Measurements from ENCODE around the gene TNFRSF9.
"Not testable (repeated sequence)": the region's sequence is repeated elsewhere in the genome, so short reads cannot be mapped to it uniquely, and the experiment has no call there.

The TNFRSF9 gene

GRCh38 chr1:7921796-7922195 lies 18.8 kb downstream of the TNFRSF9 start:
- TF ChIP-seq, protein P1, sequence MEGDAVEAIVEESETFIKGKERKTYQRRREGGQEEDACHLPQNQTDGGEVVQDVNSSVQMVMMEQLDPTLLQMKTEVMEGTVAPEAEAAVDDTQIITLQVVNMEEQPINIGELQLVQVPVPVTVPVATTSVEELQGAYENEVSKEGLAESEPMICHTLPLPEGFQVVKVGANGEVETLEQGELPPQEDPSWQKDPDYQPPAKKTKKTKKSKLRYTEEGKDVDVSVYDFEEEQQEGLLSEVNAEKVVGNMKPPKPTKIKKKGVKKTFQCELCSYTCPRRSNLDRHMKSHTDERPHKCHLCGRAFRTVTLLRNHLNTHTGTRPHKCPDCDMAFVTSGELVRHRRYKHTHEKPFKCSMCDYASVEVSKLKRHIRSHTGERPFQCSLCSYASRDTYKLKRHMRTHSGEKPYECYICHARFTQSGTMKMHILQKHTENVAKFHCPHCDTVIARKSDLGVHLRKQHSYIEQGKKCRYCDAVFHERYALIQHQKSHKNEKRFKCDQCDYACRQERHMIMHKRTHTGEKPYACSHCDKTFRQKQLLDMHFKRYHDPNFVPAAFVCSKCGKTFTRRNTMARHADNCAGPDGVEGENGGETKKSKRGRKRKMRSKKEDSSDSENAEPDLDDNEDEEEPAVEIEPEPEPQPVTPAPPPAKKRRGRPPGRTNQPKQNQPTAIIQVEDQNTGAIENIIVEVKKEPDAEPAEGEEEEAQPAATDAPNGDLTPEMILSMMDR (IDR thresholded peaks at IDR 0.05; ENCODE audit: low read depth, low read length): no peak
- H3K4me3 ChIP-seq (replicated peaks in 1 of 2; ENCODE audit: low read depth in 2 of 2, low read length in 2 of 2): no peak overlapping the region
- no peak for DNase-seq (ENCODE audit: low read depth in 2 of 2)

DNA sequence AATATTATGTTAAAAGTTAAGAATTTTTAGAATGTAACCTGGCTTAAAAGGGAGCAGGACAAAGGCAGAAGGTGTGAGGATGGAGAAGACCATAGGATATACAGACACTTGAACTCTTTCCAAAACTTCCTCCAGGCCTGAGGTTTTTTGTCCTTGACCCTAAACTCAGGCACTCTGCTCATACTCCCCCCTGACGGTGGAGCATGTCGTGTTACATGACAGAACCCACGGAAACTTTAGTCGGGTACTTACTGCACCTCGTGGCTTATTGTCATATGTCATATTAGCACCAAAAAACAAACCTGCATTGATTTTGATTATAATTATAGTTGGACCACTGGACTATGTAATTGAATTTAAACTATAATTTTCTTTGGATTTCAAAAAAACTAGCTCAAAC lies 20.8 kb downstream of the TNFRSF9 start:
- no peak overlapping the region for H3K4me3 ChIP-seq (replicated peaks in 1 of 2; ENCODE audit: low read depth in 2 of 2, low read length in 2 of 2)
- TF ChIP-seq, protein P1 (IDR thresholded peaks at IDR 0.05; ENCODE audit: low read depth, low read length): no peak
- DNase-seq (ENCODE audit: low read depth in 2 of 2): no peak

GRCh38 chr1:7917971-7918370 lies 22.7 kb downstream of the TNFRSF9 start:
- DNase-seq (ENCODE audit: low read depth in 2 of 2): not testable (repeated sequence)

DNA sequence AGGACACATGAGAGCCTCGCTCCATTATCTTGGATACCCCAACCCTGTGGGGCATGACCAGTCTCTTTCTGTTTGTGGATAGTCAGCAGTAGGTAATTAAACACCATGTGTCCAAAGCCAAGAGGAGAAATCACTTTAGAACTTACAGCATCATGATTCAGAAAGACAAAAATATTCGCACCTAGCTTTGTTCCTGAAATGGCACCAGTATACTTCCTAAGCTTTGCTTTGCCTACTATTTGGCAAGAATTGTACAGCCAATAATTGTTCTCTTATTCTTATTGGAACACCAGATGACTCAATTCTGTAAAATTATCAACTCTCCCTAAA lies 24.2 kb downstream of the TNFRSF9 start:
- TF ChIP-seq, protein P1 (IDR thresholded peaks at IDR 0.05; ENCODE audit: low read depth, low read length): no peak
- DNase-seq (ENCODE audit: low read depth in 2 of 2): no peak
- H3K4me3 ChIP-seq (replicated peaks in 1 of 2; ENCODE audit: low read depth in 2 of 2, low read length in 2 of 2): no peak overlapping the region

More at GRCh38 chr1:7917971-7918370, 22.7 kb downstream of the TNFRSF9 start:
- not testable (repeated sequence) for H3K4me3 ChIP-seq (replicated peaks in 1 of 2; ENCODE audit: low read depth in 2 of 2, low read length in 2 of 2)

GRCh38 chr1:7915826-7916500 lies 24.7 kb downstream of the TNFRSF9 start:
- no peak overlapping the region for H3K4me3 ChIP-seq (replicated peaks in 1 of 2; ENCODE audit: low read depth in 2 of 2, low read length in 2 of 2)
- no peak for DNase-seq (ENCODE audit: low read depth in 2 of 2)
- TF ChIP-seq, protein P1 (IDR thresholded peaks at IDR 0.05; ENCODE audit: low read depth, low read length): no peak

- no peak overlapping the region for H3K4me3 ChIP-seq (replicated peaks in 1 of 2; ENCODE audit: low read depth in 2 of 2, low read length in 2 of 2)
- TF ChIP-seq, protein P1 (IDR thresholded peaks at IDR 0.05; ENCODE audit: low read depth, low read length): no peak
- DNase-seq (ENCODE audit: low read depth in 2 of 2): no peak
Observed at GRCh38 chr1:7912743-7913557, 27.7 kb downstream of the TNFRSF9 start.

GRCh38 chr1:7912145-7912544 lies 28.5 kb downstream of the TNFRSF9 start:
- TF ChIP-seq, protein P1 (IDR thresholded peaks at IDR 0.05; ENCODE audit: low read depth, low read length): no peak
- no peak overlapping the region for H3K4me3 ChIP-seq (replicated peaks in 1 of 2; ENCODE audit: low read depth in 2 of 2, low read length in 2 of 2)
- DNase-seq (ENCODE audit: low read depth in 2 of 2): no peak

Data from cardiac fibroblast (primary cell).